ENCODE measurements around the gene AEBP2.
"Not testable (repeated sequence)": the region's sequence is repeated elsewhere in the genome, so short reads cannot be mapped to it uniquely, and the experiment has no call there.

Gene AEBP2

GRCh38 chr12:19421503-19422282 lies 17.6 kb upstream of the AEBP2 start:
- no peak for DNase-seq (ENCODE audit: low spot score)

DNA sequence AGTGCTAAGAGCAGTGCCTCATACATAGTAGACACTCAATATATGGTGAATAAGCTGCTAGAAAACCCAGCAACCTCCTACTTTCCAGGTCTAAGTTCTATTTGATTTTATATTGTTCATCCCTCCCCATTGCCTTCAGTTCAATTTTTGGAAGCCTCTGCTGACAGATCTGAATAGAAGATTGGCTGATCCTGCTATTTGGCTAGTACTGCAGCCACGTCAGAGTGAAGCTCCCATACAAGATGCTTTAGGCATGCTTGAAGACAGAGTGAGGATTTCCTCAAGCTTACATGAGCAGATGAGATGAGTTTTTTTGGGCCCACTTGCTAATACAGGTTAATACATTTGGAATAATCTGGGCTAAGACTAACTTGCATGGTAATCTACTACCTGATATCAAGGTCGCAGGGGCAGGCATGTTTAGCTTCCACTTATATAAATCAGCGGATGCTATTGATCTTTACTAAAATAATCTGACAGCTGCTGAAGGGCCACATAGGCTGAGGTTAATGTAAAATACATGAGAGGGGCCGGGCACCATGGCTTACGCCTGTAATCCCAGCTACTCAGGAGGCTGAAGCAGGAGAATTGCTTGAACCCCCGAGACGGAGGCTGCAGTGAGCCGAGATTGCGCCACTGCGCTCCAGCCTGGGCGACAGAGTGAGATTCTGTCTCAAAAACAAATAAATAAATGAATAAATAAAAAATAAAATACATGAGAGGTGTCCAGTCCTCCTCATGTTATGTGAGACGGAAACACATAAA lies 15.9 kb upstream of the AEBP2 start:
- DNase-seq (ENCODE audit: low spot score) = no peak

GRCh38 chr12:19428246-19428645 lies 11.0 kb upstream of the AEBP2 start:
- no peak for DNase-seq (ENCODE audit: low spot score)

- not testable (repeated sequence) for DNase-seq (ENCODE audit: low spot score)
Observed at GRCh38 chr12:19429491-19429890, 9.8 kb upstream of the AEBP2 start.

DNA sequence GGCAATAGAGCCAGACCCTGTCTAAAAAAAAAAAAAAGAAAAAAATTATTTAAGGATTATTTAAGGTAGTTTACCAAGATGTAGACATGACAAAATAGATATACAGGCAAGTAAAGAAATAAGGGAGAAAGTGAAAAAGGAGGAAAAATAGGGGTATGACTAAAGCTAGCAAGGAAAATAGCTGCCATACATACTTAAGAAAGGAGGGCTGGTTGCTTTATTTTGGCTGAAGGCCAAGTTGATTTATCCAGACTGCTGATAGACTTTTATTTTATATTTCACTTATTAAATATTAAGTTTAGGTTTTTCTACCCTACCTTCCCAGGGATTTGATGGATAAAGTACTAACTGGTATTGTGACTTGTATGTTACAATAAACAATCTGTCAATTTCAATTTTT lies 8.3 kb upstream of the AEBP2 start:
- no peak for DNase-seq (ENCODE audit: low spot score)

GRCh38 chr12:19431407-19432308 lies 7.6 kb upstream of the AEBP2 start:
- DNase-seq (ENCODE audit: low spot score) = peak; percentile 47

- DNase-seq (ENCODE audit: low spot score) = no peak
Observed at GRCh38 chr12:19432309-19433170, 6.8 kb upstream of the AEBP2 start.

DNA sequence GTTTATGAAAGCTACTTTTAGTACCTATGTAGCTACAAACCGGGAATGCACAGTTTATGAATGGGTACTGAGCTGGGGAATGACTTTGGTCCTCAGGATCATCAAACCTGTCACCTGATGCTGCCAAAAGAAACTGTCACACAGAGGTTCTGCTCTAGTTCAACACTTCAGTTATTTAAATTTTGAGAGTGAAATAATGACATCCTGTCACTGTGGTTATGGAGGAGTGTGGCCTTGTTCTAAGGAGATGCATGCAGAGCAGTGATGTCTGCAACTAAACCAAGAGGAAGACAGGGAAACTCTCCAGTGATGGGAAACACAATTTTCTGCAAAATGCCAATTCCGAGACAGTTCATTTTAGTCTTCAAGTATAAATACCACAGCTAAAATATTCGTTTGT lies 4.8 kb upstream of the AEBP2 start:
- no peak for DNase-seq (ENCODE audit: low spot score)

- DNase-seq (ENCODE audit: low spot score) = no peak
Observed at GRCh38 chr12:19435831-19436497, 3.3 kb upstream of the AEBP2 start.

DNA sequence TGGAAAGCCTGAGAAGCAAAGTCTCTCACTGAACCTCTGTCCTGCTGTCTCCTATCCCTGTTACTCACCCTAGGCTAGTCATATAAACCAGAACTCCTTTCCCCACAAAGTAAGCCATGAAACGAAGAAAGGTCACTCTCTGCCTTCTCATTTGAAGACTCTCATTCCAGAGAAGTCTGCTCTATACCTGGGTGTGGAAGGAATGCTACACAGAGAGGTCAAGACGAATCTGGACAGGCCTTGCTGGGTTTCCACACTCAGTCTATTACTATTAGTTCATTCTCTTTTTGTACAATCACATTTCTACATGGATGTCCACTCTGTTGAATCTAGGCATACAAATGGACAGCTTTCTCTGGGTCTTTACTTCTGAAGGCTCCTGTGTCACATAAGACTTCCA lies 2.4 kb upstream of the AEBP2 start:
- DNase-seq (ENCODE audit: low spot score) = no peak

DNA sequence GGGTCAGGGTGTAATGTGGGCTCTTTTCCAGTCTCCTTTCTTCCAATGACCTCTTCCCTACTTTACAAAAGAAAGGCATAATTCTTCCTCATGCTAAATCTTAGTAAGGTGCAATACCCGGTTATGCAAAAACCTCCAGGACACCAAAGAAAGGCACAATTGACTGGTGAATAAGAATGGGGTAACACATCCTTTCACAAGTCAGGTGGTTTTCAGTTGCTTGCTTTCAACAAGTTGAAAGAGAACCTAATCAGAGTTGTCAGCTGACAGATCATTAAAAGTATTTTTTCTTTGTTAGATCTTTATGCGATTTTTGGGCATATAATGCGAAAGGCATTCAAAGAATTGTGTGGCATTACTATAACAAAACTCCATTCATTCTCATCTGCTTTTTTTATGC lies 1.3 kb upstream of the AEBP2 start:
- DNase-seq (ENCODE audit: low spot score) = no peak

DNA sequence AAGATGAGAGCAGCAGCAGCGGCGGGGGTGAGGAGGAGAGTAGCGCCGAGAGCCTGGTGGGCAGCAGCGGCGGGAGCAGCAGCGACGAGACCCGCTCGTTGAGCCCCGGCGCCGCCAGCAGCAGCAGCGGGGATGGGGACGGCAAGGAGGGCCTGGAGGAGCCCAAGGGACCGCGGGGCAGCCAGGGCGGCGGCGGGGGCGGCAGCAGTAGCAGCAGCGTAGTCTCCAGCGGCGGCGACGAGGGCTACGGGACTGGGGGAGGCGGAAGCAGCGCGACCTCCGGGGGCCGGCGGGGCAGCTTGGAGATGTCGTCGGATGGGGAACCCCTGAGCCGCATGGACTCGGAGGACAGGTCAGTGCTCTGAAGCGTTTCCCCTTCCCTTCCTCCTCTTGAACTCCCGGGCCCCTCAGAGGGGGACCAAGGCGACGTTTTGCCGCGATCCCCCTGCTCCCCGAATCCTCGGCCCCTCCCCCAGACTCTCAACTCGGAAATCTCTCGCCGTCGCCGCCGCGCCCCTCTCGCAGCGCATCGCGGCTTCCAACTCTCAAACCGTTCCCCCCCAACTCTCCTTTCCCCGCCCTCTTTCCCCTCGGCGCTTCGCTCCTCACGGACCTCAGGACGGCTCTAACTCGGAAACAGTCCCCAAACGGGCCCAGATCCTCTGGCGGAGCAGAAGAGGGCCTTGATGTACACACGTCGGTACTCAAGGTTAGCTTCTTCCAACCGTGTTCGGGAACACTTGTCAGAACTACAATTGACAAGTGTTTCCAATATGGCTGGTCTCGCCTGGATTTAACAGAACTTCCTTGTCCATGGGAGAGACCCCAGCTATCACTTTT lies 947 bp downstream of the AEBP2 start:
- peak; percentile 55 for DNase-seq (ENCODE audit: low spot score)

DNA sequence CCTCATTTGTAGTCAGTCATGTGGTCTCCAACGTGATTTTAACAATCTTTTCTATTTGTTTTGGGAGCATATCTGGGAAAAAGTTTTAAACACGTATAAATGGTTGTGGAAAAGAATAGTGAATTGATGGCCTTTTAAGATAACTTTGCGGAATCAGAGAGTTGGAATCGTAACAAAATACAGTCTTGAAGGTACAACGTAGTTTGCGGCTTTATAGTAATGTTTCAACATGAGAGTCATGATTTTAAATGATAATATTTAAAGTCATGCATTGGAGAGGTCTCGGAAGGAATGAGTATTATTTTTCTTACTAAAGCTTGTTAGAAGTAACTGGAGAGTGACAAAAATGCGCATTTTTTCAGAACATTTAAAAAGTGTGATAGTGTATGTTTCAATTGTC lies 1.6 kb downstream of the AEBP2 start:
- no peak for DNase-seq (ENCODE audit: low spot score)

- DNase-seq (ENCODE audit: low spot score) = no peak
Observed at GRCh38 chr12:19443585-19443984, 4.3 kb downstream of the AEBP2 start.

- no peak for DNase-seq (ENCODE audit: low spot score)
Observed at GRCh38 chr12:19444097-19444496, 4.8 kb downstream of the AEBP2 start.

DNA sequence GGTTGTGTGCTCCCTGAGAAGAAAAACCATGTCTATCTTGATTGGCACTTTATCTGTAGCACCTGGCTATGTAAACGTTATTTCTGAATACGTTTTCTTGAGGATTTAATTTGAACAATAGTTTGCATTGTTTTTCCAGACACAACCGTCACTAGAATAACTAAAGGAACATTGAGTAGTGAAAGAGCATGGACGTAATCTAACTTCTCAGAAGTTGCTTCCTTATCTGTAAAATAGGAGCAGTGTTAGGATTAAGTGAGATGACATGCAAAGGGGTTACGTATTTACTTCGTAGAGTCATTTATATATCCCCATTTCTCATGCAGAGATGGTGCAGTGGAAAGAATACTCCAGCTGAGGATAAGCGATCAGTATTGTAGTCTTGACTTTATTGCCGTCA lies 8.1 kb downstream of the AEBP2 start:
- DNase-seq (ENCODE audit: low spot score) = no peak

- no peak for DNase-seq (ENCODE audit: low spot score)
Observed at GRCh38 chr12:19449814-19450213, 10.5 kb downstream of the AEBP2 start.

DNA sequence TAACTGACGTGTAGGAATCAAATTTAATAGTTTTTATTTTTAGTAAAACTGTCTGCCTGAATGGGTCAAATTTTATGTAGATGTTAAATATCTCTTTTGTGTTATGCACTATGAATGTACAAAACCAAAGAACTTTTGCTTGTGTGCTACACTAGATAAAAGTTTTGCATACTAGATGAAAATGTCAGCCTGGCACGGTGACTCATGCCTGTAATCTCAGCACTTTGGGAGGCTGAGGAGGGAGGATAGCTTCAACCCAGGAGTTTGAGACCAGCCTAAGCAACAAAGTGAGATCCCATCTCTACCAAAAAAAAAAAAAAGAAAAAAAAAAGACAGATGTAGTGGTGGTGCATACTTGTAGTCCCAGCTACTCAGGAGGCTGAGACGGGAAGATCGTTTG lies 11.1 kb downstream of the AEBP2 start:
- no peak for DNase-seq (ENCODE audit: low spot score)

DNA sequence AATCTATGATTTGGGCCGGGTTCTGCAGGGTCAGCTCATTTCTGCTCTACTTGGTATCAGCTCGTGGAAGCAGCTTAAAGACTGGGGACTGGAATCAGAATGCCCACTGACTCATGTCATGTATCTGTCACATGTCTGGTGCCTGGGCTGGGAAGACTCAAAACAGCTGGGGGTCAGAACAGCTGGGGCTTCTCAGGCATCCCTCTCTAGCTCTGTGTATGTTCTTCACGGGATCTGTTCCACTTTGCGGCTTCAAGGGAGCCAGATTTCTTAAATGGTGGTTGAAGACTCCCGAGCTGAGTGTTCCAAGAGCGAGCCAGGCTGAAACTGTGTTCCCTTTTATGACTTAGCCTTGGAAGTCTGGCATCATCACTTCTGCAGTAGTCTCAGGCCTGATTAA lies 11.9 kb downstream of the AEBP2 start:
- no peak for DNase-seq (ENCODE audit: low spot score)

- no peak for DNase-seq (ENCODE audit: low spot score)
Observed at GRCh38 chr12:19453961-19454360, 14.7 kb downstream of the AEBP2 start.

Measured in Ammon's horn (tissue), 1 donor.